ENCODE measurements around the gene SNX10. TPM values are rescaled to one million over a fixed set of nuclear protein-coding genes. Genes with fewer than 3 reads are reported as not detected.

SNX10 gene
- total RNA-seq, 2 donors from 2014 or later: 2.3 to 5.6 TPM

- Histone ChIP-seq H3K36me3 (no peaks in the 10 kb centered on the region), H3K4me3 (no peak overlapping the region), H3K27me3 (replicated peaks; ENCODE audit: insufficient read depth) (no peaks in the 10 kb centered on the region), H3K9me3 (no peaks in the 10 kb centered on the region), H3K27ac (no peak overlapping the region), H3K4me1 (ENCODE audit: control insufficient read depth in 1 of 2, low read depth in 2 of 2) (no peaks in the 10 kb centered on the region)
- TF ChIP-seq CTCF (IDR thresholded peaks at IDR 0.05): no peak
- DNase-seq (ENCODE audit: low spot score): no peak
- ATAC-seq (ENCODE audit: insufficient number of reproducible peaks, low FRiP score, low read depth): no peak
Measured at GRCh38 chr7:26298472-26299058, 6.9 kb downstream of the SNX10 start.

- no peak for TF ChIP-seq CTCF (IDR thresholded peaks at IDR 0.05)
- no peaks in the 10 kb centered on the region for H3K36me3 ChIP-seq
- no peaks in the 10 kb centered on the region for H3K4me1 ChIP-seq (ENCODE audit: control insufficient read depth in 1 of 2, low read depth in 2 of 2)
- H3K4me3 ChIP-seq: no peak overlapping the region
- no peak overlapping the region for H3K27ac ChIP-seq
- DNase-seq (ENCODE audit: low spot score): no peak
- no peak for ATAC-seq (ENCODE audit: insufficient number of reproducible peaks, low FRiP score, low read depth)
- no peaks in the 10 kb centered on the region for H3K27me3 ChIP-seq (replicated peaks; ENCODE audit: insufficient read depth)
- H3K9me3 ChIP-seq: no peaks in the 10 kb centered on the region
Measured at GRCh38 chr7:26305090-26305868, 13.6 kb downstream of the SNX10 start.

GRCh38 chr7:26305869-26306665, 14.4 kb downstream of the SNX10 start:
- no peak for TF ChIP-seq CTCF (IDR thresholded peaks at IDR 0.05)
- Histone ChIP-seq H3K36me3 (no peaks in the 10 kb centered on the region), H3K9me3 (no peaks in the 10 kb centered on the region), H3K4me3 (no peak overlapping the region), H3K4me1 (ENCODE audit: control insufficient read depth in 1 of 2, low read depth in 2 of 2) (no peaks in the 10 kb centered on the region), H3K27me3 (replicated peaks; ENCODE audit: insufficient read depth) (no peaks in the 10 kb centered on the region), H3K27ac (no peak overlapping the region)
- no peak for ATAC-seq (ENCODE audit: insufficient number of reproducible peaks, low FRiP score, low read depth)
- no peak for DNase-seq (ENCODE audit: low spot score)

GRCh38 chr7:26306790-26307189, 15.1 kb downstream of the SNX10 start:
- Histone ChIP-seq H3K27ac (no peak overlapping the region), H3K4me1 (ENCODE audit: control insufficient read depth in 1 of 2, low read depth in 2 of 2) (no peaks in the 10 kb centered on the region), H3K9me3 (no peaks in the 10 kb centered on the region), H3K4me3 (no peak overlapping the region), H3K27me3 (replicated peaks; ENCODE audit: insufficient read depth) (no peaks in the 10 kb centered on the region), H3K36me3 (no peaks in the 10 kb centered on the region)
- DNase-seq (ENCODE audit: low spot score) (no peak), ATAC-seq (ENCODE audit: insufficient number of reproducible peaks, low FRiP score, low read depth) (no peak)
- TF ChIP-seq CTCF (IDR thresholded peaks at IDR 0.05): no peak

GRCh38 chr7:26307226-26307625, 15.6 kb downstream of the SNX10 start:
- Histone ChIP-seq H3K36me3 (no peaks in the 10 kb centered on the region), H3K27ac (no peak overlapping the region), H3K27me3 (replicated peaks; ENCODE audit: insufficient read depth) (no peaks in the 10 kb centered on the region), H3K4me1 (ENCODE audit: control insufficient read depth in 1 of 2, low read depth in 2 of 2) (no peaks in the 10 kb centered on the region), H3K9me3 (no peaks in the 10 kb centered on the region), H3K4me3 (no peak overlapping the region)
- DNase-seq (ENCODE audit: low spot score) (no peak), ATAC-seq (ENCODE audit: insufficient number of reproducible peaks, low FRiP score, low read depth) (no peak)
- no peak for TF ChIP-seq CTCF (IDR thresholded peaks at IDR 0.05)

Measured in thoracic aorta (tissue), 2 donors.